ENCODE results near the gene CRACDL. TPM values are rescaled to one million over a fixed set of nuclear protein-coding genes. Genes with fewer than 3 reads are reported as not detected.

The CRACDL gene
- total and polyA plus RNA-seq, 2 of the 13 experiments (the other 11 are each of a cell fraction or from before 2014, with no cell fraction given), result 0.15 to 0.26 TPM

DNA sequence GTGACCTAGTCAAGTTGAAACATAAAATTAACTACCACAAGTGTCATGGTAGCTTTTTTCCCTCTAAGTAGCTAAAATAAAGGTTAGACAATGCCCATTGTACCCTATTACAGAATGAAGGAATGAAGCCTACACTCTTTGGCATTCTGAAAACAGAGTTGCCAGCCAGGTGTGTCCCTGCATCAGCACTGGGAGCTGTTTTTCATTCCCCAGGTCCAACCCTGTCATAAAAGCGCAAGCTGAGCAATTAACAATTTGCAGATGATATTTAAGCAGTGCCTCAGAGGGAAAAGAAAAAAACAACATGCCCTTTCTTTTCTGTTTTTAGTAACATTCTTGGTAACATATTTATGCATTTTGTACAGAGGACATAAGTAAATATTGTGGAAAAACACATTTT is 158.3 kb downstream of the CRACDL start:
- ChIA-PET CTCF (ENCODE audit: low intra/inter-chr PET ratio, low total read pairs) (no interaction called here), POLR2A (interaction anchor here (1.2 kb wide), 1 partner anchor 18 kb away, joined by 3 read pairs; no protein-coding TSS in a partner anchor)
- Histone ChIP-seq H3K27ac (ENCODE audit: extremely low read length, insufficient read depth, low read length) (no peak overlapping the region), H4K20me1 (ENCODE audit: insufficient read depth, low read length) (no peaks in the 10 kb centered on the region), H3K9me3 (ENCODE audit: low read length) (peaks cover 15% of the 10 kb centered on the region), H3K9ac (ENCODE audit: insufficient read depth, low read depth, low read length) (no peak overlapping the region), H3K4me1 (ENCODE audit: insufficient read depth, low read length) (peaks cover 42% of the 10 kb centered on the region), H3K27me3 (ENCODE audit: control insufficient read depth in 1 of 2, insufficient read depth in 2 of 2, low read length in 2 of 2) (no peaks in the 10 kb centered on the region), H3K4me2 (ENCODE audit: low read depth, low read length) (no peak overlapping the region), H3K79me2 (ENCODE audit: insufficient read depth, low read length) (no peaks in the 10 kb centered on the region), H3K4me3 (replicated peaks in 1 of 3; ENCODE audit: insufficient read depth in 1 of 3, low read depth in 2 of 3, low read length in 3 of 3) (no peak overlapping the region), H2AFZ (ENCODE audit: low read length) (no peak overlapping the region), H3K36me3 (replicated peaks in 1 of 2; ENCODE audit: control insufficient read depth in 1 of 2, insufficient read depth in 2 of 2, low read length in 2 of 2) (no peaks in the 10 kb centered on the region)
- in situ Hi-C loops (cut with HindIII; ENCODE audit: extremely low pct_ligation_motif_present, low pct_unique_long_range_greater_than_20kb), result no loop called here
- intact Hi-C loops (cut with micrococcal nuclease; ENCODE audit: unreplicated experiment), result no loop called here
- WGBS (ENCODE audit: low lambda C conversion rate), result 93% methylated on average over 1 of the region's 1 CpG
- BruUV-seq (replicated peaks), result no TSS peak
- DNase-seq (ENCODE audit: low spot score) (no peak), ATAC-seq (no peak), FAIRE-seq (no peak)
- TF ChIP-seq, protein P1, sequence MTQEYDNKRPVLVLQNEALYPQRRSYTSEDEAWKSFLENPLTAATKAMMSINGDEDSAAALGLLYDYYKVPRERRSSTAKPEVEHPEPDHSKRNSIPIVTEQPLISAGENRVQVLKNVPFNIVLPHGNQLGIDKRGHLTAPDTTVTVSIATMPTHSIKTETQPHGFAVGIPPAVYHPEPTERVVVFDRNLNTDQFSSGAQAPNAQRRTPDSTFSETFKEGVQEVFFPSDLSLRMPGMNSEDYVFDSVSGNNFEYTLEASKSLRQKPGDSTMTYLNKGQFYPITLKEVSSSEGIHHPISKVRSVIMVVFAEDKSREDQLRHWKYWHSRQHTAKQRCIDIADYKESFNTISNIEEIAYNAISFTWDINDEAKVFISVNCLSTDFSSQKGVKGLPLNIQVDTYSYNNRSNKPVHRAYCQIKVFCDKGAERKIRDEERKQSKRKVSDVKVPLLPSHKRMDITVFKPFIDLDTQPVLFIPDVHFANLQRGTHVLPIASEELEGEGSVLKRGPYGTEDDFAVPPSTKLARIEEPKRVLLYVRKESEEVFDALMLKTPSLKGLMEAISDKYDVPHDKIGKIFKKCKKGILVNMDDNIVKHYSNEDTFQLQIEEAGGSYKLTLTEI (CRISPR knock-in tag; conservative IDR thresholded peaks at IDR 0.05), result no peak
- TF ChIP-seq MEF2D (CRISPR knock-in tag; IDR thresholded peaks at IDR 0.05) (no peak), POGZ (CRISPR knock-in tag; IDR thresholded peaks at IDR 0.05) (no peak), ZNF274 (CRISPR knock-in tag; IDR thresholded peaks at IDR 0.05) (no peak), ATM (IDR thresholded peaks at IDR 0.05; ENCODE audit: borderline replicate concordance) (no peak), ZNF567 (CRISPR knock-in tag; IDR thresholded peaks at IDR 0.05; ENCODE audit: borderline replicate concordance) (no peak), HDAC6 (IDR thresholded peaks at IDR 0.05; ENCODE audit: low read depth, low read length) (no peak), ZFAT (CRISPR knock-in tag; conservative IDR thresholded peaks at IDR 0.05) (no peak)
- TF ChIP-seq, protein P2, sequence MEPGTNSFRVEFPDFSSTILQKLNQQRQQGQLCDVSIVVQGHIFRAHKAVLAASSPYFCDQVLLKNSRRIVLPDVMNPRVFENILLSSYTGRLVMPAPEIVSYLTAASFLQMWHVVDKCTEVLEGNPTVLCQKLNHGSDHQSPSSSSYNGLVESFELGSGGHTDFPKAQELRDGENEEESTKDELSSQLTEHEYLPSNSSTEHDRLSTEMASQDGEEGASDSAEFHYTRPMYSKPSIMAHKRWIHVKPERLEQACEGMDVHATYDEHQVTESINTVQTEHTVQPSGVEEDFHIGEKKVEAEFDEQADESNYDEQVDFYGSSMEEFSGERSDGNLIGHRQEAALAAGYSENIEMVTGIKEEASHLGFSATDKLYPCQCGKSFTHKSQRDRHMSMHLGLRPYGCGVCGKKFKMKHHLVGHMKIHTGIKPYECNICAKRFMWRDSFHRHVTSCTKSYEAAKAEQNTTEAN (CRISPR knock-in tag; conservative IDR thresholded peaks at IDR 0.05), result no peak
- TF ChIP-seq, protein P3, sequence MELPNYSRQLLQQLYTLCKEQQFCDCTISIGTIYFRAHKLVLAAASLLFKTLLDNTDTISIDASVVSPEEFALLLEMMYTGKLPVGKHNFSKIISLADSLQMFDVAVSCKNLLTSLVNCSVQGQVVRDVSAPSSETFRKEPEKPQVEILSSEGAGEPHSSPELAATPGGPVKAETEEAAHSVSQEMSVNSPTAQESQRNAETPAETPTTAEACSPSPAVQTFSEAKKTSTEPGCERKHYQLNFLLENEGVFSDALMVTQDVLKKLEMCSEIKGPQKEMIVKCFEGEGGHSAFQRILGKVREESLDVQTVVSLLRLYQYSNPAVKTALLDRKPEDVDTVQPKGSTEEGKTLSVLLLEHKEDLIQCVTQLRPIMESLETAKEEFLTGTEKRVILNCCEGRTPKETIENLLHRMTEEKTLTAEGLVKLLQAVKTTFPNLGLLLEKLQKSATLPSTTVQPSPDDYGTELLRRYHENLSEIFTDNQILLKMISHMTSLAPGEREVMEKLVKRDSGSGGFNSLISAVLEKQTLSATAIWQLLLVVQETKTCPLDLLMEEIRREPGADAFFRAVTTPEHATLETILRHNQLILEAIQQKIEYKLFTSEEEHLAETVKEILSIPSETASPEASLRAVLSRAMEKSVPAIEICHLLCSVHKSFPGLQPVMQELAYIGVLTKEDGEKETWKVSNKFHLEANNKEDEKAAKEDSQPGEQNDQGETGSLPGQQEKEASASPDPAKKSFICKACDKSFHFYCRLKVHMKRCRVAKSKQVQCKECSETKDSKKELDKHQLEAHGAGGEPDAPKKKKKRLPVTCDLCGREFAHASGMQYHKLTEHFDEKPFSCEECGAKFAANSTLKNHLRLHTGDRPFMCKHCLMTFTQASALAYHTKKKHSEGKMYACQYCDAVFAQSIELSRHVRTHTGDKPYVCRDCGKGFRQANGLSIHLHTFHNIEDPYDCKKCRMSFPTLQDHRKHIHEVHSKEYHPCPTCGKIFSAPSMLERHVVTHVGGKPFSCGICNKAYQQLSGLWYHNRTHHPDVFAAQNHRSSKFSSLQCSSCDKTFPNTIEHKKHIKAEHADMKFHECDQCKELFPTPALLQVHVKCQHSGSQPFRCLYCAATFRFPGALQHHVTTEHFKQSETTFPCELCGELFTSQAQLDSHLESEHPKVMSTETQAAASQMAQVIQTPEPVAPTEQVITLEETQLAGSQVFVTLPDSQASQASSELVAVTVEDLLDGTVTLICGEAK (IDR thresholded peaks at IDR 0.05), result no peak
- TF ChIP-seq, protein P3 (CRISPR knock-in tag; IDR thresholded peaks at IDR 0.05), result no peak
- TF ChIP-seq, protein P4, sequence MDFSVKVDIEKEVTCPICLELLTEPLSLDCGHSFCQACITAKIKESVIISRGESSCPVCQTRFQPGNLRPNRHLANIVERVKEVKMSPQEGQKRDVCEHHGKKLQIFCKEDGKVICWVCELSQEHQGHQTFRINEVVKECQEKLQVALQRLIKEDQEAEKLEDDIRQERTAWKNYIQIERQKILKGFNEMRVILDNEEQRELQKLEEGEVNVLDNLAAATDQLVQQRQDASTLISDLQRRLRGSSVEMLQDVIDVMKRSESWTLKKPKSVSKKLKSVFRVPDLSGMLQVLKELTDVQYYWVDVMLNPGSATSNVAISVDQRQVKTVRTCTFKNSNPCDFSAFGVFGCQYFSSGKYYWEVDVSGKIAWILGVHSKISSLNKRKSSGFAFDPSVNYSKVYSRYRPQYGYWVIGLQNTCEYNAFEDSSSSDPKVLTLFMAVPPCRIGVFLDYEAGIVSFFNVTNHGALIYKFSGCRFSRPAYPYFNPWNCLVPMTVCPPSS (IDR thresholded peaks at IDR 0.05), result no peak
